Measurements from ENCODE around the gene STX17.
A peak's percentile ranks its signal among the peaks of the same experiment; 100 is the strongest.

The STX17 gene

GRCh38 chr9:99999797-100000196, 93.3 kb downstream of the STX17 start:
- H3K4me3 ChIP-seq (ENCODE audit: low read depth, low read length) = no peak overlapping the region

GRCh38 chr9:100011062-100011681, 104.7 kb downstream of the STX17 start:
- DNase-seq (ENCODE audit: low read depth) = peak; percentile 85

More at GRCh38 chr9:99999797-100000196, 93.3 kb downstream of the STX17 start:
- TF ChIP-seq CTCF (conservative IDR thresholded peaks at IDR 0.05; ENCODE audit: low read depth, low read length) = no peak
- DNase-seq (ENCODE audit: low read depth) = no peak

GRCh38 chr9:100012279-100012678, 105.8 kb downstream of the STX17 start:
- DNase-seq (ENCODE audit: low read depth) = no peak
- TF ChIP-seq CTCF (conservative IDR thresholded peaks at IDR 0.05; ENCODE audit: low read depth, low read length) = no peak
- no peak overlapping the region for H3K4me3 ChIP-seq (ENCODE audit: low read depth, low read length)

More at GRCh38 chr9:100011062-100011681, 104.7 kb downstream of the STX17 start:
- peak; percentile 64 for TF ChIP-seq CTCF (conservative IDR thresholded peaks at IDR 0.05; ENCODE audit: low read depth, low read length)
- no peak overlapping the region for H3K4me3 ChIP-seq (ENCODE audit: low read depth, low read length)

GRCh38 chr9:100013573-100013972, 107.1 kb downstream of the STX17 start:
- no peak overlapping the region for H3K4me3 ChIP-seq (ENCODE audit: low read depth, low read length)
- peak; percentile 11 for TF ChIP-seq CTCF (conservative IDR thresholded peaks at IDR 0.05; ENCODE audit: low read depth, low read length)
- DNase-seq (ENCODE audit: low read depth) = no peak

GRCh38 chr9:100014846-100015245, 108.4 kb downstream of the STX17 start:
- no peak for DNase-seq (ENCODE audit: low read depth)
- H3K4me3 ChIP-seq (ENCODE audit: low read depth, low read length) = no peak overlapping the region
- no peak for TF ChIP-seq CTCF (conservative IDR thresholded peaks at IDR 0.05; ENCODE audit: low read depth, low read length)

GRCh38 chr9:100019541-100019940, 113.1 kb downstream of the STX17 start:
- TF ChIP-seq CTCF (conservative IDR thresholded peaks at IDR 0.05; ENCODE audit: low read depth, low read length) = no peak
- H3K4me3 ChIP-seq (ENCODE audit: low read depth, low read length) = no peak overlapping the region
- no peak for DNase-seq (ENCODE audit: low read depth)

Measured in choroid plexus epithelial cell (primary cell).